GM12874 (cell line): Measurements from ENCODE around the gene SCYGR6.

Source experiments
- CTCF ChIP-seq: IDR thresholded peaks from 2 replicates; pipeline ENCODE4 v1.5.1; 2011; ENCODE audit warnings: low read depth, mild to moderate bottlenecking, control low read depth, low read length, moderate library complexity; ENCODE audit not compliant: insufficient read depth

Gene SCYGR6

DNA sequence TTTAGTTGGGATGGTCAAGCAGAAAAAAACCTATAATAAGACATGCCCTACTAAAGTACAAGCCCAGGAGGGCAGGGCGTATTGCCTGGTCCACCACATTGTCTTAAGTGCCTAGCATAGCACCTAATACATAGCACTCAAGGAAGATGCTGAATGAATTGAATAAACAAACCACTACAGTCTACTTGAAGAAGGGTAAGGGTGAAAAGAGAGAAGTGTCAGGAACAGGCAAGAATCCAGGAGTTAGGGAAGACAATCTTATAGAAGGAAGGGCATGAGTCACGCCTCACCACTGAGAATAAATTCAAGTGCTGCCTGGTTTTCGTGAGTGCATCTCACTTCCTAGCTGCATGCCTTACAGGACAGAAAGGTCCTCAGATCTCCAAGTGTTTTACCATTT, 20.6 kb downstream of the SCYGR6 start:
- no peak for TF ChIP-seq CTCF

- no peak for TF ChIP-seq CTCF
These were observed 21.3 kb downstream of the SCYGR6 start for GRCh38 chr2:227703280-227703732.

DNA sequence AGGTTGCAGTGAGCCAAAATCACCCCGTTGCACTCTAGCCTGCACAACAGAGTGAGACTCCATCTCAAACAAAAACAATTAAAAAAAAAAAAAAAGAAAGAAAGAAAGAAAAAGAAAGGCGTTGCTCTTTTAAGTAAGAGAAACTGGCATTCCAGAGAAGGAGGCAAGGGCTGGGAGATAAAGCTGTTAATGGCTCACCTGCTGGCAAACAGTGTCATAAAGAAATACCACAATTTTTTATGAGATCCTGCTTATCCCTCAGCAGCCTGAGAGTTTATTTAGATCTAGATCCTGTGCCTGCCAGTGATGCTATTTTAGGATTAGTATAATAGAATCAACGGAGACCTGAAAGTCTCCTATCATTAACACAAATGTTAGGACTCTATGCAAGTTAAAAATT, 23.0 kb downstream of the SCYGR6 start:
- TF ChIP-seq CTCF = no peak

DNA sequence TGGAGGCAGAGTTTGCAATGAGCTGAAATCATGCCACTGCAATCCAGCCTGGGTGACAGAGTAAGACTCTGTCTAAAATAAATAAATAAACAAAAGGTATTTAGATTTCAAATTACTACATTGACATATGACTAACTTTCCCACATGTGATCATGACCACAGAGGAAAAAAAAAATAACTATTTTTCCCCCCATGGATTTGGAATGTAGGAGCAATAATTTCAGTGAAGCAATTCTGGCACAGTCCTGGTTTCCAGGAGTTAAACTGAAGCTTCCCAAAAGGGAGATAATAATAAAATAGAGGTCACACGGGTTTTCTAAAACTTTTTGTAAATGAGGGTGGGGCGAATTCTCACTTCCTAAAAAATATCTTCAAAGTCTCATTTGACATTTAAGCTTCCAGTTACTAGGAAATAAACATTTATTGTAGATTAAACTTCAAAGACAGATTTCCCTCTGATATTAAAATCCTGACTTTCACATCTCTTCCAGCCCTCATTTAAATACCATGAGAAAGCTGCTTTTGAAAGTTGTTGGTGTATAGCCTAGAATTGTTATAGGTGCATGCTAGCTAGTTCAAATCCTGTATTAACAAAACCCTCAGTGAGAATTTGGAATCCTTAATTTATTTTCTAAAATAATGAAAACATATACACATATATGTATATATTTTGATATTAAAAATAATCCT, 27.4 kb downstream of the SCYGR6 start:
- no peak for TF ChIP-seq CTCF

- TF ChIP-seq CTCF = no peak
These were observed 37.4 kb downstream of the SCYGR6 start for GRCh38 chr2:227687189-227687588.

DNA sequence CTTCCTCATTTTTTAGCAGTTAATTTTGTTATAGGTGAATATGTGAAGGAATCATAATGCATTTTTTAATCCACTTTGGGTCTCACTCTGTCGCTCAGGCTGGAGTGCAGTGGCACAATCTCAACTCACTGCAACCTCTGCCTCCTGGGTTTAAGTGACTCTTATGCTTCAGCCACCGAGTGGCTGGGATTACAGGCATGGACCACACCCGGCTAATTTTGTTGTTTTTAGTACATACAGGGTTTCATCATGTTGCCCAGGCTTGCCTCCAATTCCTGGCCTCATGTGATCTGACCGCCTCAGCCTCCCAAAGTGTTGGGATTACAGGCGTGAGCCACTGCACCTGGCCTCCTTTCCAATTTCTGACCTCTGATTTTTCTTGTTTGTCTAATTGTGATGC, 40.3 kb downstream of the SCYGR6 start:
- TF ChIP-seq CTCF = no peak

DNA sequence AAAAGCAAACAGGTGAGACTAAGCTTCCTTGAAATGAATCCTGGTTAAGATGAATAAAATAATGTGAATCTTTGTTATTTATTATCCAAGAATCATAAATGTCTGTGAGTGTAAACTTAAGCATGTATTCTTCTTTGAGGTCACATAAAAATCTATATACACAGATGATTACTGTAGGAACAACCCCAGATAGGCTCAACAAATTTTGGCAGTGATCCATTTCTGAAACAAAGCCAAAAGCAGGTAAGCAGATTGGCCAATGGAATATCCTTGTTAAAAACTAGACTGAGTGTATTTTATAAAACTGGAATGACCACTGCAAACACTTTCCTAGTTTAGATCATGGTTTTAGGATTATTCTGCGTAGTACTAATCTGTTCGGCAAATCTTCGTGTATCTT, 46.6 kb downstream of the SCYGR6 start:
- TF ChIP-seq CTCF = no peak
